GM19455 (cell line): ENCODE measurements around the gene HERC2.

Experiments used
- ATAC-seq: cut with Tn5 transposase; IDR thresholded peaks from one replicate; pipeline ENCODE4 v1.9.1; 2021; ENCODE audit not compliant: unreplicated experiment

Gene HERC2

GRCh38 chr15:28115871-28116270 lies 206.1 kb downstream of the HERC2 start:
- ATAC-seq, result no peak

- ATAC-seq, result no peak
These were observed 207.0 kb downstream of the HERC2 start for GRCh38 chr15:28114721-28115622.

- no peak for ATAC-seq
These were observed 207.9 kb downstream of the HERC2 start for GRCh38 chr15:28114114-28114455.

- no peak for ATAC-seq
These were observed 208.4 kb downstream of the HERC2 start for GRCh38 chr15:28113394-28114113.

GRCh38 chr15:28112962-28113361 lies 209.0 kb downstream of the HERC2 start:
- no peak for ATAC-seq

GRCh38 chr15:28112101-28112760 lies 209.7 kb downstream of the HERC2 start:
- no peak for ATAC-seq

- no peak for ATAC-seq
These were observed 210.4 kb downstream of the HERC2 start for GRCh38 chr15:28111543-28111942.

GRCh38 chr15:28110481-28110881 lies 211.5 kb downstream of the HERC2 start:
- ATAC-seq, result no peak

- no peak for ATAC-seq
These were observed 212.1 kb downstream of the HERC2 start for GRCh38 chr15:28109626-28110455.

- ATAC-seq, result no peak
These were observed 214.1 kb downstream of the HERC2 start for GRCh38 chr15:28107904-28108275.

- ATAC-seq, result no peak
These were observed 214.7 kb downstream of the HERC2 start for GRCh38 chr15:28107111-28107903.

- ATAC-seq, result no peak
These were observed 215.5 kb downstream of the HERC2 start for GRCh38 chr15:28106294-28107110.

GRCh38 chr15:28105793-28106192 lies 216.2 kb downstream of the HERC2 start:
- ATAC-seq, result no peak

GRCh38 chr15:28105224-28105791 lies 216.7 kb downstream of the HERC2 start:
- ATAC-seq, result no peak

- ATAC-seq, result no peak
These were observed 217.7 kb downstream of the HERC2 start for GRCh38 chr15:28104326-28104725.

GRCh38 chr15:28103831-28104230 lies 218.1 kb downstream of the HERC2 start:
- no peak for ATAC-seq

GRCh38 chr15:28101983-28102441 lies 220.0 kb downstream of the HERC2 start:
- no peak for ATAC-seq

GRCh38 chr15:28101201-28101600 lies 220.8 kb downstream of the HERC2 start:
- ATAC-seq, result no peak
